Anterior cingulate cortex (tissue), 58 donors: ENCODE data around the gene WIPF3.

ENCODE experiments used
- DNase-seq, 58 donors: peaks; one replicate each; lab custom pipeline; 2025; lab: John Stamatoyannopoulos, UW

Gene WIPF3, protein sequence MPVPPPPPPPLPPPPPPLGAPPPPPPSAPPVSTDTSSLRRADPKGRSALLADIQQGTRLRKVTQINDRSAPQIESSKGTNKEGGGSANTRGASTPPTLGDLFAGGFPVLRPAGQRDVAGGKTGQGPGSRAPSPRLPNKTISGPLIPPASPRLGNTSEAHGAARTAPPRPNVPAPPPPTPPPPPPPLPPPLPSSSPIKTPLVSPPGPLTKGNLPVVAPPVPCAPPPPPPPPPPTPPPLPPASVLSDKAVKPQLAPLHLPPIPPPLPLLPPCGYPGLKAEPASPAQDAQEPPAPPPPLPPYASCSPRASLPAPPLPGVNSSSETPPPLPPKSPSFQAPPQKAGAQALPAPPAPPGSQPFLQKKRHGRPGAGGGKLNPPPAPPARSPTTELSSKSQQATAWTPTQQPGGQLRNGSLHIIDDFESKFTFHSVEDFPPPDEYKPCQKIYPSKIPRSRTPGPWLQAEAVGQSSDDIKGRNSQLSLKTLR

DNA sequence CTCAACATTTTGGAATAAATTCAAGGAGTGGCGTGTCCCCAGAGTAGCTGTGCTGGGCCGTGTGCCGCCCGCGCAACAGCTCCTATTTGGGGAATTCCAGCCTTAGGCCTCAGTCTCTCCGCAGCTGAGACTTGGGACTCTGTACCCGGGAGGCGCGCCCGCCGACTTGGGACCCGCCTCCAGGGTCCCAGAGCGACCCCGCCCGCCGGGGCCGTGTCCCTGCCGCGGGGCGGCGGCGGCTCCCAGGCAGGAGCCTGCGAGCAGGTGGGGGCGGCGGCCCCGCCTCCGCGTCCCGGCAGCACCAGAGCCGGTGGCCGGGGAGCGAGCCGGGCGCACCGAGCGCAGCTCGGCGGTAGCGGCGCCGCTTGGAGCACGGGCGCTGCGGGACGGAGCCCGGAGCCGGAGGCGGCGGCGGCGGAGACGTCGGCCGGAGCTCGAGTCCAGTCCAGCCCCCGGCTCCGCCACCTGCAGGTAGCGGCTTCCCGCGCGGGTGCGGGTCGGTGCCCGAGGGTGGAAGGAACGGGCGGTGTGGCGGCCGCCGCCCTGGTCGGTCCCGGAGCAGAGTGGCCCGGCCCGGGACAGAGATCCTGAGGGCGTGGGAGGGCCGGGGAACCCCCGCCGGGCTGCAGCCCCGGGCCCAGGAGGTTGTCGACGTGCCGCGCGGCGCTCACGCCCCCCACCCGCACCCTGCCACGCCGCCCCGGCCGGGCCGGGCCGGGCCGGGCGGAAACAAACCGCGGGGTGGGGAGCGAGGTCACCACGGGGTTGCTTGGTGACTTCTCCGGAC, at the start of gene WIPF3:
Gene WIPF3 (plus strand): TSS at position 301 of the 787 bp plus-strand sequence. CDS start 28,217 bp downstream, outside the sequence.
- DNase-seq: peak in 14 of 58 donors; percentile 7 to 55 (median 24)

GRCh38 chr7:29763266-29763665, 43.0 kb upstream of the WIPF3 start:
- no peak for DNase-seq

DNA sequence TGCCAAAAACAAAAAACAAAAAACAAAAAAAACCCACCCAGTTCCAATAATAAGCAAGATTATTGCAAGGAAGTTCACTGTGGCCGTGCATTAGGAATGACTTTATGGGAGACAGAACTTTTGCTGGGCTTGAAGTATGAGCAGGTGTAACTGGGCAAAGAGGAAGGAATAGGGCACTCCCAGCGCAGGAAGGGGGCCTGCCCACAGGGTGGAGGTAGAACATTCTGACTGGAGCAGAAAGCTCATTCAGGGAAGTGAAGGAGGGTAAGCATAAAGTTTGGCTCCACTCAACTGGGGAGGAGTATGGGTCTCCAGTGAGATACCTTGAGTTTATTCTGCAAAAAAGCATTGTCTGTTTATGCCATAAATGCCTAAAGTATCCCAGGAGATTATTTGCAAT, 42.1 kb upstream of the WIPF3 start:
- no peak for DNase-seq

DNA sequence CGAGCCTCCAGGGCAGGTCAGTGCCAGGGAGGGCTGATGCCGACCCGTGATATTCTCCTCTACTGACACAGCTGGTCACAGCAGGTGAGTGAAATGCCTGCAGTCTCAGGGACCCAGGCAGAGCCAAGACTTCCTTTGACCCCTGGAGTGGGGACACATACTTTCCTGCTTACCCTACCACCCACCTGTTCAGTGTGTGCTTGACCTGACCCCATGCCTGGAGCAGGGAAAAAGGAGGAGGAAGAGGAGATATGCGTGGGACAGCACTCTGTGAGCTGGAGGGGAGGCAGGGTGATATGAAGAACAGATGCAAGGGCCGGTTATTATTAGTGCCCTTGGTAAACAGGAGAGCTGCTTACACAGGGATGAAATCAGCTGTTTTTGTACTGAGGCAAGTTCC, 40.8 kb upstream of the WIPF3 start:
- DNase-seq: no peak

DNA sequence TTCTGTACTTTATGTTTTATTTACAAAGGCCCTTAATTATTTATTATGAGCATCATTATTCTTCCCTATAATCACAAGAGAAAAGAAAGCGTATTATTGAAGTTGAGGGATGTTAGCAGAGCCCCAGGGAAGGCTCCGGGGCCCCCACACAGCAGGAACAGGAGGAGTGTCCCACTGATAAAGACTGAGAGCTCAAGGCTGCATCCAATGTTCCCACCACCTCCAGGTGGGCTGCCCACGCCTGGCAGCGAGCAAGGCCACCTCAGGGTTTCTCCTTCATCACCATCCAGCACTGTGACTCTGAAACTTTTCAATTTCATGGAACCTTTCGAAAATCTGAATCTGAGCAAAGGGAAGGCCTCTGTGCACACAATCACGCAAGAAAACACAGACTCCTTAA, 35.9 kb upstream of the WIPF3 start:
- no peak for DNase-seq

GRCh38 chr7:29771081-29771816, 35.1 kb upstream of the WIPF3 start:
- DNase-seq: no peak

GRCh38 chr7:29779017-29779416, 27.3 kb upstream of the WIPF3 start:
- no peak for DNase-seq

- peak in 1 of 58 donors; percentile 15 for DNase-seq
Observed at GRCh38 chr7:29780346-29780745, 26.0 kb upstream of the WIPF3 start.

- no peak for DNase-seq
Observed at GRCh38 chr7:29783671-29784070, 22.6 kb upstream of the WIPF3 start.

GRCh38 chr7:29793507-29793906, 12.8 kb upstream of the WIPF3 start:
- DNase-seq: no peak

DNA sequence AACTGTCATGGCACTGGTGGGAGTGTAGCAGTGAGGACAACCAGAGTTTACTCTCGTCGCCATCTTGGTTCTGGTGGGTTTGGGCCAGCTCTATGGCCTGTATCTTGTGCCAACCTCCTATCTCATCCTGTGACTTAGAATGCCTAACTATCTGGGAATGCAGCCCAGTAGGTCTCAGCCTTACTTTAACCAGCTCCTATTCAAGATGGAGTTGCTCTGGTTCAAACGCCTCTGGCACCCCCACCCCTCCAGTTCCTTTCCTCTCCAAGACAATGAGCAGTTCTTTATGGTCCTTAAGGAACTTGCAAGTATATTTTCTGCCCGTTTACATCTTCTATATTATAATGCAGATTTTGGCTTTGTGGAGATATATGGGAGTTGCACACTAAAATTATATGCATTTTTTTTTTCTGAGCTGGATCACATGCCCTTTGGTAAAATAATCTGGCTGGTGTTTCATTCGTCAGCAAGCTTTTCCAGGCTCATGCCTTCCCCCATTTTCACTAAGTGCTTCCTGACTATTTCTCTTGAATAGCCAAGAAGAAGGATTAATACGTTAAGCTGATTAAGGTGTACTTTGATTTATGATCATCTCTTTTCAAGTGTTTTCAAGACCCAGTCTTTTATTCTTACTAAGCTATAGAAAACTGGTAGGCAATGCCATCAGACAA, 11.2 kb upstream of the WIPF3 start:
- DNase-seq: no peak

DNA sequence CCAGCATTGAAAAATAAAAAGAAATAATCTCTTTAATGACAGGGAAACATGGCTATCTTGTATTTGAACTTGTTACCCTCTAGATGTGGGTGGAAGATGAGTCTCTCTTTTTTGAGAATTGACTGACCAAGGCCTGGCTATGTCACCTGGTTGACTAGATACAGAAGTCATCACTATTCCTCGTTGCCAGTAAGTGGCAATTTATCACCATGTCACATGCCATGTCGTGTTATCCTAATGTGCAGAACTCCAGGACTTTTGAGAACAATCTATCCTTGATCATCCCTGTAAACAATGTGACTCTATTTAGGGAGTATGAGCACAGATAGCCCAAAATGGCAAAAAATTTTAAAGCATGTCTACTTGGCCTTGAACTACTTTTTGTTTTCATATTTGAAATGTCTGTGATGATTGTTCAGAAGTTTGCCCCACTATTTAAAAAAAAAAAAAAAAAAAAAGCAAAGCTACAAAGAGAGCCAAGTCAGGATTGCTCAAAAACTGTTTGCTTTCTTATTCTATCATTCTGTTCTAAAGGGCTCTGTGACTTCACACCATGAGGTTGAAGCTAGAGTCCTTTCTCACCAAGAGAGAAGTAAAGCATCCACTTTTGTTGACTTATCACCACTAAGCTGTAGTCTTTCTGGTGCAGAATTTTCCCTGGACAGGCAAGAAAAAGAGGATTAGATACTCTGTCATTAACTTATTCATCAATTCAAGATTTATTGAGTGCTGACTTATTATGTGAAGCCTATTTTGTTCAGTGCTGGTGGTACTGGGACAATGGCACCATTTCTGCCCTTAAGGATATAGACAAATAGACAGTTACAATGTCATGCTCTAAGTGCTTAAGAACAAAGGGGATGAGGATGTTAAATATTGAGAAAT, 10.4 kb upstream of the WIPF3 start:
- no peak for DNase-seq

DNA sequence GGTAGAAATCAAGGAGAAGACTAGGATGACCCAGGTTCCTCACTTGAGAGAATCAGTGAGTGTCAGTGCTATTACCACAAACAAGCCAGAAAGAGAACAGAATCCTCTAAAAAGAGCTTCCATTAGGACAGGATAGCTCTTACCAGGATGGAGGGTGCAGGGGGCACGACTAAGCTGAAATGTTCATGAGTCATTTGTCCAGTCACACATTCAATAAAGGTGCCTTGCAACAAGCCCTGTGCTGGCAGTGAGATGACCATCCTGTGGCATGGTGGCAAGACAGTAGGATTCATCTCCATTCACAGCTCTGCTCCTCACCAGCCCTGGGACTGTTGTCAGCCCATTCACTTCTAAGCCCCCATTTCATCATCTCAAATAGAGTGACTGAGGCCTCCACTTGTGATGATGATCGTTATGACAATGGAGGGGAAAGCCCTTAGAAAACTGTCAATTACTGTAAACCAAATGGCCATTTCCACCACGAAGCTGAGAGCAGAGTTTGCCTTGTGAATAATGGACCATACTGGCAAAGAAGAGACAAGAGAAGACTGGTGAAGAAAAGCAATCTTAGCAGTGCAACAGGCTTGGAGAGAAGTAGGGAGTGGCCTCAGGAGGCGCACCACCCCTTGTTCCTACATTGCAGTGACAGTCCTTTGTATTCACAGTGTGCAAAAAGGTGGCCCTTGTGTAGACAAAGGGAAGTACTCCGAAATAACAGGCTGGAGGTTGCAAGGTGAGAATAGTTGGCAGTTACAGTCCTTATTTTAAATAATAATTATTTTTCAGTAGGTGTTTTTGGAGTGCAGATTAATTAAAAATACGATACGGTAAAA, 9.0 kb upstream of the WIPF3 start:
- DNase-seq: no peak

DNA sequence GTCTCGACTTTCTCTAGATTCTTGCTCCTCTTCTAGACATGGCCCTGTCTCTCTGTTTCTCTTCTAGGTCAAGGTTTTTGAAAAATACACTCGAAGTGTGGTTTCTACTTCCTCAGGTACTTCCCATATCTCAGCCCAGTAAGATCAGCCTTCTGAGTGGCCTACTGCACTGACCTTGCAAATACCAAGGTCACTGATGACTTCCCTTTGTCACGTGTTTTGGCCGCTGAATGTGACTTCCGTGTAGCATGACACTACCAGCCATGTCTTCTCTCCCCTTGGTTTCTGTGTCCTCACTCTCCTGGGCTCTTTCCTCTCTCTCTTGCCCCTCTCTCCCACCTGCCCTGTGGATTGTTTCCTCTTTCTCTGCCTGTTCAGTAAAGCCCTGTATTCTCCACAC, 7.9 kb upstream of the WIPF3 start:
- no peak for DNase-seq

GRCh38 chr7:29801929-29802328, 4.4 kb upstream of the WIPF3 start:
- no peak for DNase-seq

DNA sequence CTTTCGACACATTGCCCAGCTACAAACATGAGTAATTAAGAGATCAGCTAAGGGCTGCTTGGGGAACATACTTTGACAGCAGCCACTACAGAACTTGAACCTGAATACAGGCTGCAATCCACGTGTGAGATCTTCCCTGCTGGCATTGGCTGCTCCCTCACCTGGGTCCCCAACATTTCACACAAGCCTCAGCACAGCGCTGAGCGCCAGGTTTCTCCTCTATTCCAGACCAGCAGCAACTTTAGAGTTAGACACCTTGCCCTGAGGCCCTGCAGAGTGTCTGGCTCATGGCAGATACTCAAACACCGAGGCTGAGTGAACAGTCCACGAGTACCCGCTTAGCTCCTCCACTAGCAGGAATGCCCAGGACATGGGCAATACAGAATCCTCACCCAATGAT, 1.3 kb upstream of the WIPF3 start:
- no peak for DNase-seq

GRCh38 chr7:29805886-29806207, 461 bp upstream of the WIPF3 start:
- DNase-seq: no peak

DNA sequence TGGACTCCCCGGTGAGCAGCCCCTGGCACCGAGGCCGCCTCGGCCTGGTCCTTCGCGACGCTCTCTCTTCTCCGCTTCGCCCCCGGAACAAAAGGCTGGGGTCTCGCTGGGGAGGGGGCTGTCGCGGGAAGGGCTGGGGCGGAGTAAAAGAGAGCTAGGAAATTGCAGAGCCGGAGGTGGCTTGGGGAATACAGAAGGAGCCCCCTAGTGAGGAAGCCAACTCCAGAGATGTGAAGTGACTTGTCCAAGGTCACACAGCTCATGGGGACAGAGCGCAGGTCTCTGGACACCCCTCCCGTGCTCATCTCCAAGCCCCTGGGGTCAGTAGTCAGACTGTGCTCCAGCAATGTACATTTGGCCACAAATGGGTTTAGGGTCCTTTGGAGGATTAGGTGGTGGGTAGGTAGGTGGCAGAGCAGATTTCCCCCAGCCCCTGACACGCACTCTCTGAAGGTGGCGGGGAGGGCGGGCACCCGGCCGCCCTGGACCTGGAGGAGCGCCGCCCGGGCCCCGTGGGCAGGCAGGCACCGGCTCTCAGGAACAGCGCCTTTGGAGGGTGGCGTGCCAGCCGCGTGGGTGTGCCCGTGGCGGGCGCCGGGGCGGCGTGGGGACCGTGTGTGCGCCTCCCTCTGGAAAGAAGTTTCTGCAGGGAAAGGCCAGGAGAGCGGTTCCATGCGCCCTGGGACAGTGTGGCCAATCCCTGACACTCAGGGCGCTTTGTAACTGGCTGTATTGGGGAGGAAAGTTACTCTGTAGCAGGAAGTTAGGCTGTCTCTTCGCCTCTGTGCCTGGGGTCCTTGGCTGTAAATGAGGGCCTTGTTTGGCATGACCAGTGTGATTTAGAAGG, 910 bp downstream of the WIPF3 start:
- DNase-seq: peak in 8 of 58 donors; percentile 2 to 22 (median 10)
